Uterus (tissue), 2 donors: ENCODE data around the gene JPH2.

Experiments used
- CTCF ChIP-seq, 4 experiments: fragments of 200-600 bp in 2 of 4; fragments of 450-650 bp in 2 of 4; sonication (generic) in 2 of 4; IDR thresholded peaks; one replicate each; pipeline ENCODE4 v1.5.1; 2016 to 2019; ENCODE audit warnings: antibody characterized with exemption in 4 of 4, mild to moderate bottlenecking in 2 of 4, moderate library complexity in 1 of 4
- POLR2A ChIP-seq, 2 donors: fragments of 450-650 bp; IDR thresholded peaks; one replicate each; pipeline ENCODE4 v1.6.1; 2016; ENCODE audit warnings: antibody characterized with exemption in 2 of 2, mild to moderate bottlenecking in 1 of 2, moderate library complexity in 1 of 2

- no peak for TF ChIP-seq CTCF (IDR thresholded peaks at IDR 0.05)
- TF ChIP-seq POLR2A (IDR thresholded peaks at IDR 0.05) = no peak
Measured at GRCh38 chr20:44133424-44133823, 53.6 kb downstream of the JPH2 start.
